Muscle of leg (tissue), 11 donors: ENCODE data around the gene BDNF. TPM values are rescaled to one million over a fixed set of nuclear protein-coding genes. Genes with fewer than 3 reads are reported as not detected.
"Not testable (repeated sequence)": the region's sequence is repeated elsewhere in the genome, so short reads cannot be mapped to it uniquely, and the experiment has no call there.

Experiments
- DNase-seq: peaks from one replicate; pipeline ENCODE4 v3.0.0; 2013
- H3K27ac ChIP-seq: one replicate; pipeline ENCODE4 v1.5.1; 2013; ENCODE audit warnings: mild to moderate bottlenecking, low read length, control low read depth
- H3K27me3 ChIP-seq: one replicate; pipeline ENCODE4 v1.6.1; 2013; ENCODE audit warnings: low read length; ENCODE audit not compliant: control insufficient read depth, insufficient read depth
- H3K36me3 ChIP-seq: one replicate; pipeline ENCODE4 v1.6.1; 2013; ENCODE audit warnings: low read length; ENCODE audit not compliant: control insufficient read depth, insufficient read depth
- H3K4me1 ChIP-seq: one replicate; pipeline ENCODE4 v1.6.1; 2013; ENCODE audit warnings: low read length; ENCODE audit not compliant: control insufficient read depth, insufficient read depth
- H3K4me3 ChIP-seq: one replicate; pipeline ENCODE4 v1.5.1; 2013; ENCODE audit warnings: low read length, control low read depth
- H3K9me3 ChIP-seq: replicated peaks from 2 replicates; pipeline ENCODE4 v1.6.1; 2013; ENCODE audit warnings: low read depth, low read length; ENCODE audit not compliant: control insufficient read depth
- WGBS: methylation state at CpG from one replicate; pipeline ENCODE4 v1.1.5; 2013; ENCODE audit warnings: missing lambda C conversion rate; ENCODE audit not compliant: insufficient coverage; 5-methylcytosine and 5-hydroxymethylcytosine counted together
- polyA plus RNA-seq, 8 donors: library from polyadenylated mRNA; unstranded; fragments of 120-200 nt; gene quantifications; one replicate each; pipeline versions ENCODE4 v1.2.1 to v1.2.3, GENCODE V29; 2013; ENCODE audit warnings: inconsistent platforms in 1 of 8, low replicate concordance in 1 of 8; ENCODE audit not compliant: insufficient read length in 8 of 8, insufficient read depth in 1 of 8
- total RNA-seq: library from RNA; stranded (reverse); fragments of 120-200 nt; gene quantifications from one replicate; pipeline ENCODE4 v1.2.4, GENCODE V29; 2013

The BDNF gene
- total and polyA plus RNA-seq, 9 donors, result 1.0 to 2.6 (median 1.6) TPM

GRCh38 chr11:27653990-27654758, 46.1 kb downstream of the BDNF start:
- Histone ChIP-seq H3K4me3 (no peak overlapping the region), H3K9me3 (no peaks in the 10 kb centered on the region), H3K36me3 (no peaks in the 10 kb centered on the region), H3K27ac (no peak overlapping the region), H3K4me1 (no peaks in the 10 kb centered on the region), H3K27me3 (no peaks in the 10 kb centered on the region)
- DNase-seq, result no peak
- WGBS, result no CpG with 5 or more reads among the region's 8 CpGs

GRCh38 chr11:27651711-27652110, 48.5 kb downstream of the BDNF start:
- Histone ChIP-seq H3K36me3 (no peaks in the 10 kb centered on the region), H3K27me3 (no peaks in the 10 kb centered on the region), H3K4me3 (no peak overlapping the region), H3K9me3 (no peaks in the 10 kb centered on the region), H3K27ac (no peak overlapping the region), H3K4me1 (peaks cover 2% of the 10 kb centered on the region)
- no peak for DNase-seq

- no peaks in the 10 kb centered on the region for H3K36me3 ChIP-seq
- no peak overlapping the region for H3K27ac ChIP-seq
- H3K27me3 ChIP-seq, result no peaks in the 10 kb centered on the region
- DNase-seq, result no peak
- no peaks in the 10 kb centered on the region for H3K9me3 ChIP-seq
- H3K4me3 ChIP-seq, result no peak overlapping the region
- no CpG with 5 or more reads among the region's 4 CpGs for WGBS
- peaks cover 6% of the 10 kb centered on the region for H3K4me1 ChIP-seq
Measured at GRCh38 chr11:27650988-27651387, 49.3 kb downstream of the BDNF start.

GRCh38 chr11:27649800-27650199, 50.5 kb downstream of the BDNF start:
- no peak for DNase-seq
- Histone ChIP-seq H3K27me3 (no peaks in the 10 kb centered on the region), H3K36me3 (no peaks in the 10 kb centered on the region), H3K4me1 (peaks cover 10% of the 10 kb centered on the region), H3K27ac (no peak overlapping the region), H3K9me3 (no peaks in the 10 kb centered on the region), H3K4me3 (no peak overlapping the region)
- no CpG with 5 or more reads among the region's 2 CpGs for WGBS

- no peak for DNase-seq
- Histone ChIP-seq H3K4me3 (no peak overlapping the region), H3K36me3 (no peaks in the 10 kb centered on the region), H3K4me1 (peaks cover 10% of the 10 kb centered on the region), H3K27me3 (no peaks in the 10 kb centered on the region), H3K9me3 (no peaks in the 10 kb centered on the region), H3K27ac (no peak overlapping the region)
Measured at GRCh38 chr11:27648840-27649239, 51.4 kb downstream of the BDNF start.

GRCh38 chr11:27646051-27646818, 54.0 kb downstream of the BDNF start:
- WGBS, result 28% methylated on average over 3 of the region's 9 CpGs
- peak overlapping the region; percentile 31 for H3K27ac ChIP-seq
- no peak overlapping the region for H3K4me3 ChIP-seq
- no peaks in the 10 kb centered on the region for H3K9me3 ChIP-seq
- no peaks in the 10 kb centered on the region for H3K36me3 ChIP-seq
- peaks cover 10% of the 10 kb centered on the region for H3K4me1 ChIP-seq
- DNase-seq, result peak; percentile 43
- H3K27me3 ChIP-seq, result no peaks in the 10 kb centered on the region

GRCh38 chr11:27642954-27643353, 57.3 kb downstream of the BDNF start:
- Histone ChIP-seq H3K27me3 (no peaks in the 10 kb centered on the region), H3K4me1 (peaks cover 10% of the 10 kb centered on the region), H3K27ac (no peak overlapping the region), H3K36me3 (no peaks in the 10 kb centered on the region), H3K9me3 (no peaks in the 10 kb centered on the region), H3K4me3 (no peak overlapping the region)
- no CpG with 5 or more reads among the region's 2 CpGs for WGBS
- DNase-seq, result no peak

GRCh38 chr11:27640954-27641353, 59.3 kb downstream of the BDNF start:
- Histone ChIP-seq H3K4me1 (peaks cover 4% of the 10 kb centered on the region), H3K27me3 (no peaks in the 10 kb centered on the region), H3K27ac (no peak overlapping the region), H3K9me3 (no peaks in the 10 kb centered on the region), H3K36me3 (no peaks in the 10 kb centered on the region), H3K4me3 (no peak overlapping the region)
- no peak for DNase-seq

- H3K4me3 ChIP-seq, result no peak overlapping the region
- no peak for DNase-seq
- no peaks in the 10 kb centered on the region for H3K27me3 ChIP-seq
- H3K36me3 ChIP-seq, result no peaks in the 10 kb centered on the region
- no peak overlapping the region for H3K27ac ChIP-seq
- H3K9me3 ChIP-seq, result no peaks in the 10 kb centered on the region
- 100% methylated on average over 1 of the region's 1 CpG for WGBS
- no peaks in the 10 kb centered on the region for H3K4me1 ChIP-seq
Measured at GRCh38 chr11:27635567-27636037, 64.7 kb downstream of the BDNF start.

- 50% methylated on average over 1 of the region's 2 CpGs for WGBS
Measured at GRCh38 chr11:27634776-27635175, 65.5 kb downstream of the BDNF start.

More at GRCh38 chr11:27634776-27635175, 65.5 kb downstream of the BDNF start:
- not testable (repeated sequence) for DNase-seq, H3K27ac ChIP-seq, H3K27me3 ChIP-seq, H3K4me3 ChIP-seq, H3K4me1 ChIP-seq, H3K9me3 ChIP-seq, H3K36me3 ChIP-seq
